Measurements from ENCODE around the gene COLEC11. TPM values are rescaled to one million over a fixed set of nuclear protein-coding genes. Genes with fewer than 3 reads are reported as not detected.

Gene COLEC11
- total and polyA plus RNA-seq, 2 of the 13 experiments (the other 11 are each of a cell fraction or from before 2014, with no cell fraction given): 1.5 to 3.0 TPM

GRCh38 chr2:3604991-3605961 lies 10.4 kb downstream of the COLEC11 start (continued):
- TF ChIP-seq GRHL1 (CRISPR knock-in tag; conservative IDR thresholded peaks at IDR 0.05) (no peak), SNRNP70 (IDR thresholded peaks at IDR 0.05; ENCODE audit: low read depth, low read length) (no peak), ZNF275 (CRISPR knock-in tag; IDR thresholded peaks at IDR 0.05; ENCODE audit: borderline replicate concordance) (no peak), ZNF782 (CRISPR knock-in tag; IDR thresholded peaks at IDR 0.05; ENCODE audit: borderline replicate concordance) (no peak), REPIN1 (CRISPR knock-in tag; IDR thresholded peaks at IDR 0.05; ENCODE audit: borderline replicate concordance, low read depth) (no peak), HINFP (CRISPR knock-in tag; IDR thresholded peaks at IDR 0.05; ENCODE audit: low read depth) (no peak), ZSCAN20 (CRISPR knock-in tag; IDR thresholded peaks at IDR 0.05; ENCODE audit: borderline replicate concordance) (no peak), ZNF605 (CRISPR knock-in tag; IDR thresholded peaks at IDR 0.05) (no peak), MAFF (IDR thresholded peaks at IDR 0.05; ENCODE audit: low read depth, low read length) (no peak), PRDM10 (CRISPR knock-in tag; IDR thresholded peaks at IDR 0.05; ENCODE audit: low read depth) (no peak), KDM5A (IDR thresholded peaks at IDR 0.05; ENCODE audit: borderline replicate concordance, low read length) (peak; percentile 65; the same call in 1 of the 2 replicates), ZNF878 (CRISPR knock-in tag; IDR thresholded peaks at IDR 0.05) (no peak), ZSCAN12 (CRISPR knock-in tag; IDR thresholded peaks at IDR 0.05) (no peak), TCF7L2 (IDR thresholded peaks at IDR 0.05; ENCODE audit: low read depth, low read length) (no peak), SOX13 (IDR thresholded peaks at IDR 0.05) (peak; percentile 52; the same call in 1 of the 2 replicates), SOX13 (CRISPR knock-in tag; conservative IDR thresholded peaks at IDR 0.05 in 1 of 2, IDR thresholded peaks at IDR 0.05 in 1 of 2) (no peak; a peak in 2 of 4 replicates)
